ENCODE measurements around the gene FZR1. TPM values are rescaled to one million over a fixed set of nuclear protein-coding genes. Genes with fewer than 3 reads are reported as not detected.
A peak's percentile ranks its signal among the peaks of the same experiment; 100 is the strongest.

Gene FZR1
- total RNA-seq, 1 donor from 2014 or later, result 16.4 TPM

GRCh38 chr19:3555653-3556422 lies 49.7 kb downstream of the FZR1 start:
- H3K4me1 Mint-ChIP-seq, result peaks cover 24% of the 10 kb centered on the region
- H3K9me3 ChIP-seq (ENCODE audit: low read depth), result no peaks in the 10 kb centered on the region
- H3K4me2 ChIP-seq, result no peak overlapping the region
- peaks cover 2% of the 10 kb centered on the region for H3K9me3 Mint-ChIP-seq
- H3K27ac ChIP-seq, result no peak overlapping the region
- H3K9ac ChIP-seq, result no peak overlapping the region
- H3K36me3 Mint-ChIP-seq, result no peaks in the 10 kb centered on the region
- H3K36me3 ChIP-seq, result no peaks in the 10 kb centered on the region
- peaks cover 30% of the 10 kb centered on the region for H4K20me1 ChIP-seq (ENCODE audit: low read depth)
- no peak overlapping the region for H2AFZ ChIP-seq (replicated peaks)
- peaks cover 11% of the 10 kb centered on the region for H3K79me2 ChIP-seq (ENCODE audit: low read depth)
- no peak for TF ChIP-seq CTCF (IDR thresholded peaks at IDR 0.05)
- TF ChIP-seq EZH2 (IDR thresholded peaks at IDR 0.05), result no peak
- no peak for TF ChIP-seq EZH2phosphoT487 (IDR thresholded peaks at IDR 0.05)
- no peaks in the 10 kb centered on the region for H3K4me1 ChIP-seq
- peaks cover 5% of the 10 kb centered on the region for H3K27me3 Mint-ChIP-seq (ENCODE audit: insufficient read depth, low read depth)
- no peaks in the 10 kb centered on the region for H3F3A ChIP-seq (ENCODE audit: low read depth)
- no peak for DNase-seq (ENCODE audit: low spot score)
- peaks cover 14% of the 10 kb centered on the region for H3K27me3 ChIP-seq
- no peak overlapping the region for H3K27ac Mint-ChIP-seq
- no peak overlapping the region for H3K4me3 ChIP-seq
- peak overlapping the region; percentile 98 for H3K4me3 Mint-ChIP-seq

DNA sequence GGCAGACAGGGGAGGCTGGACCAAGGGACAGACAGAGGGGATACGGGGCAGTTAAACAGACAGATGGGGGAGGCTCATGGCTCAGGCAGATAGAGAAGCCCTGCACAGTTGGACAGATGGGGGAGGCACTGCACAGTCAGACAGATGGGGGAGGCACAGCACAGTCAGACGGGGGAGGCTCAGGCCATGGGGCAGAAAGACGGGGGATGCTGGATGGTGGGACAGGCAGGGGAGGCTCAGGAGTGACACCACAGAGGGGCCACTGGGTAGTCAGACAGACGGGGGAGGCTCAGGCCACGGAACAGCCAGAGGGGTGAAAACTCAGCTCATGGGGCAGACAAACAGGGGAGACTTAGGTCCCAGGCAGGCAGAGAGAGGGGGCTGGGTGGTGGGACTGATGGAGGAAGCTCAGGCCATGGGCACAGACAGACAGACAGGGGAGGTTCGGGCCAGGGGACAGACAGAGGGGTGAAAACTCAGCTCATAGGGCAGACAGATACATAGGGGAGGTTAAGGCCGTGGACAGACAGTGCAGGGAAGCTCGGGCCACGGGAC lies 50.4 kb downstream of the FZR1 start:
- Histone ChIP-seq H3K4me3 (peak overlapping the region; percentile 70), H3K79me2 (ENCODE audit: low read depth) (peaks cover 11% of the 10 kb centered on the region), H4K20me1 (ENCODE audit: low read depth) (peaks cover 30% of the 10 kb centered on the region), H3K27ac (no peak overlapping the region), H2AFZ (replicated peaks) (no peak overlapping the region), H3K9ac (peak overlapping the region; percentile 39), H3K4me1 (no peaks in the 10 kb centered on the region), H3K36me3 (no peaks in the 10 kb centered on the region), H3F3A (ENCODE audit: low read depth) (no peaks in the 10 kb centered on the region), H3K9me3 (ENCODE audit: low read depth) (no peaks in the 10 kb centered on the region), H3K4me2 (peak overlapping the region; percentile 86), H3K27me3 (peaks cover 14% of the 10 kb centered on the region)
- H3K4me3 Mint-ChIP-seq, result peak overlapping the region; percentile 98
- TF ChIP-seq EZH2 (IDR thresholded peaks at IDR 0.05) (no peak), EZH2phosphoT487 (IDR thresholded peaks at IDR 0.05) (no peak), CTCF (IDR thresholded peaks at IDR 0.05) (no peak)
- H3K27ac Mint-ChIP-seq, result no peak overlapping the region
- H3K9me3 Mint-ChIP-seq, result peaks cover 2% of the 10 kb centered on the region
- peaks cover 5% of the 10 kb centered on the region for H3K27me3 Mint-ChIP-seq (ENCODE audit: insufficient read depth, low read depth)
- H3K36me3 Mint-ChIP-seq, result no peaks in the 10 kb centered on the region
- peaks cover 24% of the 10 kb centered on the region for H3K4me1 Mint-ChIP-seq
- no peak for DNase-seq (ENCODE audit: low spot score)

DNA sequence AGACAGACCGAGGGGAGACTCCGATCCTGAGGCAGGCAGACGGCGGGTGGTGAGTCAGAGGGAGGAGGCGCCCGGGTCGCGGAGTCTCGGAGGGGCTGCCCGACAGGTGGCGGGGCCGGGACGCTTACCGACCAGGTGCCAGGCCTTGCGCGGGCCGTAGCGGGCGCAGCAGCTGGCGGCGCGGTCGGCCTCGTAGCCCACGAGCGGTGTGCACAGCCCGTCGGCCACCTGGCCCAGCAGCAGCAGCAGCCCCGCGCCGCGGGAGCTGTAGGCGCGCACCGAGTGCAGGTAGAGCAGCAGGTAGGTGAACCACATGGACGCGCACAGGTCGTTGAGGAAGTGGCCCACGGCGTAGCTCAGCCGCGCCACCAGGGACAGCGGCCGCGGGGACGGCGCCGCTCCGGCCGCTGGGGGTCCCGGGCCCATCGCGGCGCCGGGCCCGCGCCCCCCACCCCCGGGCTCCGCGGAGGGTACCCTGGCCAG lies 50.9 kb downstream of the FZR1 start:
- DNase-seq (ENCODE audit: low spot score), result peak; percentile 67
- H3K27ac Mint-ChIP-seq, result no peak overlapping the region

More for the DNA sequence above, 50.9 kb downstream of the FZR1 start:
- Histone ChIP-seq H3K4me3 (peak overlapping the region; percentile 70), H3K36me3 (no peaks in the 10 kb centered on the region), H3K4me1 (no peaks in the 10 kb centered on the region), H3F3A (ENCODE audit: low read depth) (no peaks in the 10 kb centered on the region), H3K27me3 (peaks cover 14% of the 10 kb centered on the region), H4K20me1 (ENCODE audit: low read depth) (peaks cover 30% of the 10 kb centered on the region), H2AFZ (replicated peaks) (no peak overlapping the region), H3K4me2 (peak overlapping the region; percentile 86), H3K9ac (peak overlapping the region; percentile 39), H3K27ac (no peak overlapping the region), H3K79me2 (ENCODE audit: low read depth) (peaks cover 11% of the 10 kb centered on the region), H3K9me3 (ENCODE audit: low read depth) (no peaks in the 10 kb centered on the region)
- TF ChIP-seq EZH2 (IDR thresholded peaks at IDR 0.05), result no peak
- no peak for TF ChIP-seq EZH2phosphoT487 (IDR thresholded peaks at IDR 0.05)
- TF ChIP-seq CTCF (IDR thresholded peaks at IDR 0.05), result no peak
- peaks cover 5% of the 10 kb centered on the region for H3K27me3 Mint-ChIP-seq (ENCODE audit: insufficient read depth, low read depth)
- H3K4me1 Mint-ChIP-seq, result peaks cover 24% of the 10 kb centered on the region
- peaks cover 2% of the 10 kb centered on the region for H3K9me3 Mint-ChIP-seq
- H3K36me3 Mint-ChIP-seq, result no peaks in the 10 kb centered on the region
- H3K4me3 Mint-ChIP-seq, result peak overlapping the region; percentile 98
